NCI-H2196 (cell line): ENCODE results near the gene LRRC3.
"Not testable (repeated sequence)": the region's sequence is repeated elsewhere in the genome, so short reads cannot be mapped to it uniquely, and the experiment has no call there.

Experiments used
- DNase-seq: peaks from one replicate; lab custom pipeline; 2025; ENCODE audit not compliant: unreplicated experiment; lab: John Stamatoyannopoulos, UW

Gene LRRC3

DNA sequence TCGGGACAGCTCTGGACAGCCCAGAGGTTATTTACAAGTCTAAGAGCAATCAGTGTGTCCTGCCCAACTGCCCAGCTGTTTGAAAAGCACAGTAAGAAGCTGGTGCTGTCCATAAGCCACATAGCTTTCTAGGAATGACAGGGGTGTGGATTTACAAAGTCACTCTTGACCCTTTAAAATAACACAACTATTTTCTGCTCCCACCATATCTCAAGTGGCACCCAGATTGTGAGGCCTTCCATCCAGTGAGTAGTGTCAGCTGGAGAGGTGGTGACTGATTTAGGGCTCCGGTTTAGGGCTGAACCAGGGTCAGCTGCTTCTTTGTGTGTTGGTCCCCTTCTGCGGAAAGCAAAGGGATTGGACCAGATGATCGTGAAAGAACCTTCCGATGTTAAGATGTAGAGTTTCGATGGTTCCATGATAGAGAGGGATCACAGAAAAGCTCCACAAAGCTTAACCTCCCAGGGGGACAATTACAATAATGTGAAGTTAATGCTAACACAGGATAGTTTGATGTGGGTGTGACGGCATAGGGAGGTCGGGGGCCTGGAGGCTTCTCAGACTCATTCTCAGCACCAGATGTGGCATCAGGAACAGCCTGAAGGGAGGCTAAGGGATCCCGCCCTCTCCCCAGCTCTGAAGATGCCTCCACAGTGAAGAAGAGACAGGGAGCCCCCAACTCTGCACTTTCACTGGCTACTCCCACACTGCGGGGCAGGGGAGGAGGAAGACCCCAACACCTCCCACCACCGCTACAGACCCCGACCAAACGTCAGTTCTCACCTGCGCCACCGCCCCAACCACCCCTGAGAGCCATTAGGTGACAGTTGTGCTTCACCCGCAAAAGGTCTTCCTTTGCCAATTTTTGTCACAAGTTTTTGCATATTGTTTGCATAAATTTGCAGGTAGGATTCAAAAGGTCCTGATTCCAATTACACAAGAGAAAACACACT is 40.6 kb downstream of the LRRC3 start:
- no peak for DNase-seq

GRCh38 chr21:44496564-44497550 is 41.5 kb downstream of the LRRC3 start:
- no peak for DNase-seq

- DNase-seq: no peak
These were observed 42.4 kb downstream of the LRRC3 start for GRCh38 chr21:44497703-44498126.

GRCh38 chr21:44498280-44499210 is 43.2 kb downstream of the LRRC3 start:
- no peak for DNase-seq

DNA sequence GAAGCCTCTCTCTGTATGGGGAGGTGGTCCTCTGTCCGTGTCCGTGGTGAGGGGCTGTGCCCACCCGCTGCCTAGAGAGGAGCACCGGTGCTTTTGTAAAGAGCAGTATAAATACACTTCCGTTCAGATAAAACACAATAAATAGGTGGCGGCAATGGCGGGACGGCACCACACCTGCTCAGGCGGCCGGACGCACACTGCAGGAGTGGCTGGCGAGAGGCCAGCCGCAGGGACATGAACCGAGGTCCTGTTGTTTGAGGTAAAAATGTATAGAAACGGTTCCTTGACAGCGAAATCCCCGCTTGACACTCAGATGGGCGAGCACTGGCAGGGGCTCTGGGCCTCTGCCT is 43.9 kb downstream of the LRRC3 start:
- no peak for DNase-seq

DNA sequence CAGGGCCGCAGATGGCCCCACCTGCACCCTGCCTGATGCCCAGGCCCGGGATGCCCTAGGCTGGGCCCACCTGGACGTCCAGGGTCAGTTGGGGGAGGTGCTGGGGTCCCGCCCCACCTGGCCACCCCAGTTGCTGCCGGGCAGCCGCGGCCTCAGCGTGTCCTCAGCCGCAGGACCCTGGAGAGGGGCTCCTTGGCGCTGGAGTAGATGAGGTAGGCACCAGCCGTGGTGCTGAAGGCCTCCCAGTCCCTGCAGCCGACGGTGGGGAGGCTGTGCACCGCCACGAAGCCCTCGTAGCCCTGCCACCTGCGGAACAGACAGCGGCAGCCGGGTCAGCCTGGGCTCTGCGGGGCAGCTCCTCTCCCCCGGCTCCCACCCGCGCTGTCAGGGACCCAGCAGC is 44.3 kb downstream of the LRRC3 start:
- DNase-seq: no peak

DNA sequence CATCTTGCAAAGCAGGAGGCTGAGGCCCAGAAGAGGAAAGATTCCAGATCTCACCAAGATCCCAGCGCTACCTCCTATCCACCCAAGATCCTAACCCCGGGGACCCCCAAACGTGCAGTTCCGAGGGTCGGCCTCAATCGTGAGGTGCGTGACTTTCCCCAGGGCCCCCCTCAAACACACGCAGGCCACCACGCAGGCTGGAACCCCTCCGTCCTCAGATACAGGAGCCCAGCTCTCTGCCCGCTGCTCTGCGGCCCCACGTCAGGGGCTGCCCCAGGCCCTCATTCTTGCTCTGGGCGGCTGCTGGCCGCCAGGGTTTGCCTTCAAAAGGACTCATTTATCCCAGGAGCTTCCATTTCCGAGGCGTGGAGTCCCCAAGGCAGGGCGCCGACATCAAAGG is 44.8 kb downstream of the LRRC3 start:
- no peak for DNase-seq

- DNase-seq: no peak
These were observed 47.1 kb downstream of the LRRC3 start for GRCh38 chr21:44502171-44502958.

DNA sequence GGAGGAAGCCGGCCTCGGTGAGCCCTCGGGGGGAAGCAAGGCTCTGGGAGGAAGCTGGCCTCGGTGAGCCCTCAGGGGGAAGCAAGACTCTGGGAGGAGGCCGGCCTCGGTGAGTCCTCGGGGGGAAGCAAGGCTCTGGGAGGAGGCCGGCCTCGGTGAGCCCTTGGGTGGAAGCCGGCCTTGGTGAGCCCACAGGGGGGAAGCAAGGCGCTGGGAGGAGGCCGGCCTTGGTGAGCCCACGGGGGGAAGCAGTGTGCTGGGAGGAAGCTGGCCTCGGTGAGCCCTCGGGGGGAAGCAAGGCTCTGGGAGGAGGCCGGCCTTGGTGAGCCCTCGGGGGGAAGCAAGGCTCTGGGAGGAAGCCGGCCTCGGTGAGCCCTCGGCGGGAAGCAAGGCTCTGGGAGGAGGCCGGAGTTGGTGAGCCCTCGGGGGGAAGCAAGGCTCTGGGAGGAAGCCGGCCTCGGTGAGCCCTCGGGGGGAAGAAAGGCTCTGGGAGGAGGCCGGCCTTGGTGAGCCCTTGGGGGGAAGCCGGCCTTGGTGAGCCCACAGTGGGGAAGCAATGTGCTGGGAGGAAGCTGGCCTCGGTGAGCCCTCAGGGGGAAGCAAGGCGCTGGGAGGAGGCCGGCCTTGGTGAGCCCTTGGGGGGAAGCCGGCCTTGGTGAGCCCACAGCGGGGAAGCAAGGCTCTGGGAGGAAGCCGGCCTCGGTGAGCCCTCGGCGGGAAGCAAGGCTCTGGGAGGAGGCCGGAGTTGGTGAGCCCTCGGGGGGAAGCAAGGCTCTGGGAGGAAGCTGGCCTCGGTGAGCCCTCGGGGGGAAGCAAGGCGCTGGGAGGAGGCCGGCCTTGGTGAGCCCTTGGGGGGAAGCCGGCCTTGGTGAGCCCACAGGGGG is 47.9 kb downstream of the LRRC3 start:
- DNase-seq: not testable (repeated sequence)

DNA sequence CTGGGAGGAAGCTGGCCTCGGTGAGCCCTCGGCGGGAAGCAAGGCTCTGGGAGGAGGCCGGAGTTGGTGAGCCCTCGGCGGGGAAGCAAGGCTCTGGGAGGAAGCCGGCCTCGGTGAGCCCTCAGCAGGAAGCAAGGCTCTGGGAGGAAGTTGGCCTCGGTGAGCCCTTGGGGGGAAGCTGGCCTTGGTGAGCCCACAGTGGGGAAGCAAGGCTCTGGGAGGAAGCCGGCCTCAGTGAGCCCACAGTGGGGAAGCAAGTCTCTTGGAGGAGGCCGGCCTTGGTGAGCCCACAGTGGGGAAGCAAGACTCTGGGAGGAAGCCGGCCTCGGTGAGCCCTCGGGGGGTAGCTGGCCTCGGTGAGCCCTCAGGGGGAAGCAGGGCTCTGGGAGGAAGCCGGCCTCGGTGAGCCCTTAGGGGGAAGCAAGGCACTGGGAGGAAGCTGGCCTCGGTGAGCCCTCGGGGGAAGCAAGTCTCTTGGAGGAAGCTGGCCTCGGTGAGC is 48.6 kb downstream of the LRRC3 start:
- no peak for DNase-seq

DNA sequence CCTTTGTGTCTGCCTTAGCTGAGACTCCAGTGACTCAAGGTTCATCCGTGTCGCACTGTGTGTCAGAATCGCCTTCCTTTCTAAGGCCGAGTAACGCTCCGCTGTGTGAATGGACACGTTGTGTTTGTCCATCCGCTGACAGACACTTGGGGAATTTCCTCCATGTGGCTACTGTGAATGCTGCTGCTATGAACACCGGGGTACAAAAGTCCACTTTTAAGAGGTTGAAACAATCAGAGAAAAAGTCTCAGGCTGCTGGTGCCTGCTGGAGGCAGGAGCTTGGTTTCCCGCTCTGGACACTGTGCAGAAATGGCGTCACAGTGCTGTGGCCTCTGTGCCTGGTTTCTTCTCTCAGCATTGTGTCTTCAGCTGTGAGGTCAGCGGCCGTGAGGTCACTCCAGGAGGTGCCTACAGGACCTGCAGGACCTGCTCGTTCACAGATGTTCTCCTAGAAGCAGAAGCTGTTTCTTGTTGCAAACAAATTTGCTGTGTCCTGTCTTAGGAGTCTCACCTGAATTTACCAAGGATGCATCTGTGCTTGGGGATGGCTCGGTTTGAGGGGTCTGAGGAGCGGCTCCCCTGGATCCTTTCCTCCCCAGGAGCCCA is 50.5 kb downstream of the LRRC3 start:
- DNase-seq: no peak

GRCh38 chr21:44506279-44507255 is 51.3 kb downstream of the LRRC3 start:
- no peak for DNase-seq

DNA sequence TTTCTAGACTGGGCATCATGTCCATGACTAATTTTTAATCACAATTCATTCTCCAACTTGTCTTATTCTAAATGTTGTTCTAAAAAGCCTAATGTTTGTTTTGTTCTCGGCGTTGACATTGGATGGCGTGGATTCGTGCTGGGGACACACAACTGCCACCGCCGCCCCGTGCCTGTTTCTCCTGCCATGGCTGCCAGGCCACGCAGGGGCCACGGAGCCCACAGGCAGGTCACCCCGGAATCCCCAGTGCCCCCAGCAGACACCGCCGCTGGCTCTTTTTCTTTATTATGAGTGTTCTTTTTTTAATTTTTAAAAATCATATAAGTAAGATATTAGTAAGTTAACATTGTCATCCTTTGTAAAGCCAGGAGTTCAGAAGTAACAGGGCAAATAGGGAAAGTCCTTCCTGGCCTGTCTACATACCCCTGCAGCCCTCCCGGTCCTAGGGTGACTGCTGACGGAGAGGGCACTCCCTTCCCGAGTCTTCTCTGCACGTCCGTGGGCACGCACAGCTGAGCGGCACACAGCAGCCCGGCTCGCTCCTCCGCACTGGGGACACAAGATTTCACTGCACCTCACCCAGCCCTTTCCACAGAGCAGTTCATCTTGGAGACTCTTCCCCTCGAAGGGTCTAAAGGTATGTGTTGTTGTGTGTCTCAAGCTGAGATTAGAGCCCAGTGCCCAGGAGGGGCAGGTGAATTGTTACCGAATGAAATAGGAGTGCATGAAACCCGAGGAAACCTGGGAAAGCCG is 52.5 kb downstream of the LRRC3 start:
- no peak for DNase-seq

DNA sequence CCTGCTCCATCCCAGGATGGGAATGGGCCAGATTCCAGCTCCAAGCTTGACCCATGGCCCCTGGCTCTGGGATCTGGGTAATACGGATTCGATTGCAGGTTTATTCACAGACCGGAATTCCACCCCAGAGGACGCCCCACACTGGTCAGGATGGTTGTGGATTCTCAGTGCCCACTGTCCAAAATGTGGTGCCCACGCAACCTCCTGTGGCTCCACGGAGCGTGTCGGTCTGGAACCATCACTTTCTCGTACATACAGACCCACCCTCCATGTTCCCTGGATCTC is 53.1 kb downstream of the LRRC3 start:
- no peak for DNase-seq

GRCh38 chr21:44508711-44509445 is 53.6 kb downstream of the LRRC3 start:
- DNase-seq: no peak

GRCh38 chr21:44509539-44509938 is 54.2 kb downstream of the LRRC3 start:
- peak; percentile 90 for DNase-seq
